Measurements from ENCODE around the gene SEC14L1. TPM values are rescaled to one million over a fixed set of nuclear protein-coding genes. Genes with fewer than 3 reads are reported as not detected.

The SEC14L1 gene
- total and polyA plus RNA-seq, 2 donors, result 13.5 to 28.7 TPM

GRCh38 chr17:77228241-77228752 lies 87.5 kb downstream of the SEC14L1 start:
- no peaks in the 10 kb centered on the region for H3K36me3 ChIP-seq (ENCODE audit: control insufficient read depth in 2 of 2, insufficient read depth in 2 of 2, low read length in 1 of 2)
- DNase-seq (ENCODE audit: low read depth in 6 of 9, low spot score in 9 of 9), result no peak
- WGBS, result 92% methylated on average over 16 of the region's 16 CpGs
- peaks cover 0 to 7% of the 10 kb centered on the region in 2 donors for H3K4me1 ChIP-seq (ENCODE audit: control insufficient read depth in 2 of 2, insufficient read depth in 2 of 2, low read length in 2 of 2)
- no peak overlapping the region for H3K4me3 ChIP-seq (ENCODE audit: low read length in 2 of 2)
- H3K27me3 ChIP-seq (ENCODE audit: control insufficient read depth in 2 of 2, insufficient read depth in 1 of 2, low read length in 1 of 2), result no peaks in the 10 kb centered on the region
- H3K9me3 ChIP-seq (ENCODE audit: control insufficient read depth in 2 of 2, insufficient read depth in 1 of 2, low read length in 1 of 2), result peaks cover 0 to 17% of the 10 kb centered on the region in 2 donors
- no peak overlapping the region for H3K27ac ChIP-seq (ENCODE audit: low read depth in 1 of 2, low read length in 1 of 2)

DNA sequence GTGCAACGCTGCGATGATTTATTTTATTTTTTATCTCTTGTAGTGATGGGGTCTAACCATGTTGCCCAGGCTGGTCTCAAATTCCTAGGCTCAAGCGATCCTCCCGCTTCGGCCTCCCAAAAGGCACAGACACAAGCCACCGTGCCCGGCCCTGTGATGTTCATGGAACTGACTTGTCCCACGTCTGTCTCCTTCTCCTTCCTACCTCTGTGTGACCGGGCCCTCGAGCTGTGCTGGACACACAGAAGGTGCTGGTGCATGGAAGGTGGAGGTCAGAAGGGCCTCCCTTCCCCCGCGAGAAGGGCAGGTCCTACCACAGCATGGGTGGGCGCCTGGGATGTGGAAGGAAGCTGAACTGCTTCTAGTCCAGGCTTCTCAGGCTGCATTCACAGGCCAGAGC lies 88.0 kb downstream of the SEC14L1 start:
- WGBS, result 97% methylated on average over 13 of the region's 13 CpGs
- Histone ChIP-seq H3K36me3 (ENCODE audit: control insufficient read depth in 2 of 2, insufficient read depth in 2 of 2, low read length in 1 of 2) (no peaks in the 10 kb centered on the region), H3K9me3 (ENCODE audit: control insufficient read depth in 2 of 2, insufficient read depth in 1 of 2, low read length in 1 of 2) (peaks cover 0 to 18% of the 10 kb centered on the region in 2 donors), H3K4me3 (ENCODE audit: low read length in 2 of 2) (no peak overlapping the region), H3K4me1 (ENCODE audit: control insufficient read depth in 2 of 2, insufficient read depth in 2 of 2, low read length in 2 of 2) (peaks cover 0 to 7% of the 10 kb centered on the region in 2 donors), H3K27ac (ENCODE audit: low read depth in 1 of 2, low read length in 1 of 2) (no peak overlapping the region), H3K27me3 (ENCODE audit: control insufficient read depth in 2 of 2, insufficient read depth in 1 of 2, low read length in 1 of 2) (no peaks in the 10 kb centered on the region)
- DNase-seq (ENCODE audit: low read depth in 6 of 9, low spot score in 9 of 9), result no peak

GRCh38 chr17:77229786-77230435 lies 89.1 kb downstream of the SEC14L1 start:
- Histone ChIP-seq H3K27ac (ENCODE audit: low read depth in 1 of 2, low read length in 1 of 2) (no peak overlapping the region), H3K9me3 (ENCODE audit: control insufficient read depth in 2 of 2, insufficient read depth in 1 of 2, low read length in 1 of 2) (peaks cover 0 to 18% of the 10 kb centered on the region in 2 donors), H3K4me3 (ENCODE audit: low read length in 2 of 2) (no peak overlapping the region), H3K4me1 (ENCODE audit: control insufficient read depth in 2 of 2, insufficient read depth in 2 of 2, low read length in 2 of 2) (peaks cover 0 to 10% of the 10 kb centered on the region in 2 donors), H3K27me3 (ENCODE audit: control insufficient read depth in 2 of 2, insufficient read depth in 1 of 2, low read length in 1 of 2) (no peaks in the 10 kb centered on the region), H3K36me3 (ENCODE audit: control insufficient read depth in 2 of 2, insufficient read depth in 2 of 2, low read length in 1 of 2) (no peaks in the 10 kb centered on the region)
- 94% methylated on average over 25 of the region's 25 CpGs for WGBS
- no peak for DNase-seq (ENCODE audit: low read depth in 6 of 9, low spot score in 9 of 9)

GRCh38 chr17:77230436-77230830 lies 89.7 kb downstream of the SEC14L1 start:
- Histone ChIP-seq H3K4me1 (ENCODE audit: control insufficient read depth in 2 of 2, insufficient read depth in 2 of 2, low read length in 2 of 2) (peaks cover 0 to 15% of the 10 kb centered on the region in 2 donors), H3K27me3 (ENCODE audit: control insufficient read depth in 2 of 2, insufficient read depth in 1 of 2, low read length in 1 of 2) (no peaks in the 10 kb centered on the region), H3K4me3 (ENCODE audit: low read length in 2 of 2) (no peak overlapping the region), H3K27ac (ENCODE audit: low read depth in 1 of 2, low read length in 1 of 2) (no peak overlapping the region), H3K9me3 (ENCODE audit: control insufficient read depth in 2 of 2, insufficient read depth in 1 of 2, low read length in 1 of 2) (peaks cover 0 to 14% of the 10 kb centered on the region in 2 donors), H3K36me3 (ENCODE audit: control insufficient read depth in 2 of 2, insufficient read depth in 2 of 2, low read length in 1 of 2) (no peaks in the 10 kb centered on the region)
- no peak for DNase-seq (ENCODE audit: low read depth in 6 of 9, low spot score in 9 of 9)
- 96% methylated on average over 6 of the region's 6 CpGs for WGBS

DNA sequence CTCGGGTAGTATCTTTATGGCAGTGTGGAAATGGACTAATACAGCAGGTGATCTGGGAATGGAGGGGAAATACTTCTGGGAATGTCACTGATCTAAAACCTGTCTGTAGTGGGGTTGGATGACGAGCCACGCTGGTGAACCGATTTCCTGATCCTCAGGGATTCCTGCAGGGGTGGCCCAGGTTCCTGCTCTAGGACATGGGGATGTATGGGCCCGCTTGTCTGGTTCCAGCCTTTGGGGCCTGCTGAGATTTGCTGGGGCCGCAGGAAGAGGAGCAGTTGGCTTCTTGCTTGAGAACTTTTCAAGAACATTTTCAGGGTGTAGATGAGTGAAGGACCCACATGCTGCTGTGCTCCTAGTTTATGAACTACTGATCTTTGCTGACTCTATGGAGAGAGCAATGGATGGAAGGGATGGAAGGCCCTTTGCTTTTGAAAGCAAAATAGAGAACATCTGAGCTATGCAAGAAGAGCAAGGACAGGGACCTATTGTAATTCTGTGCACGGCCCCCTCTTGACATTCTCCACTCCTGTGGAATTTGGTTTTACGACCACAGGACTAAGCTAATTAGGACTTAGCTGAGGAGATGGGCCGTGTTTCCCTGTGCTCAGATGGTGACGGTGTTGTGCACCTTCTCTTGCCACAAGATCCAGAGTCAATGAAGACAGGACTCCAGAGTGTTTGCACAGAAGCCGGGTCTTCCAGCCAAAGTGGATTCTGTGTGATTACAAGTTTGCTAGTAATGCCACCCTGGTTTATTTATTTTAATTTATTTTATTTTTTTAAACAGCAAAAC lies 90.5 kb downstream of the SEC14L1 start:
- Histone ChIP-seq H3K27me3 (ENCODE audit: control insufficient read depth in 2 of 2, insufficient read depth in 1 of 2, low read length in 1 of 2) (no peaks in the 10 kb centered on the region), H3K36me3 (ENCODE audit: control insufficient read depth in 2 of 2, insufficient read depth in 2 of 2, low read length in 1 of 2) (no peaks in the 10 kb centered on the region), H3K27ac (ENCODE audit: low read depth in 1 of 2, low read length in 1 of 2) (no peak overlapping the region), H3K4me3 (ENCODE audit: low read length in 2 of 2) (no peak overlapping the region), H3K4me1 (ENCODE audit: control insufficient read depth in 2 of 2, insufficient read depth in 2 of 2, low read length in 2 of 2) (peaks cover 0 to 20% of the 10 kb centered on the region in 2 donors), H3K9me3 (ENCODE audit: control insufficient read depth in 2 of 2, insufficient read depth in 1 of 2, low read length in 1 of 2) (peaks cover 0 to 8% of the 10 kb centered on the region in 2 donors)
- DNase-seq (ENCODE audit: low read depth in 6 of 9, low spot score in 9 of 9), result no peak
- 98% methylated on average over 11 of the region's 11 CpGs for WGBS

DNA sequence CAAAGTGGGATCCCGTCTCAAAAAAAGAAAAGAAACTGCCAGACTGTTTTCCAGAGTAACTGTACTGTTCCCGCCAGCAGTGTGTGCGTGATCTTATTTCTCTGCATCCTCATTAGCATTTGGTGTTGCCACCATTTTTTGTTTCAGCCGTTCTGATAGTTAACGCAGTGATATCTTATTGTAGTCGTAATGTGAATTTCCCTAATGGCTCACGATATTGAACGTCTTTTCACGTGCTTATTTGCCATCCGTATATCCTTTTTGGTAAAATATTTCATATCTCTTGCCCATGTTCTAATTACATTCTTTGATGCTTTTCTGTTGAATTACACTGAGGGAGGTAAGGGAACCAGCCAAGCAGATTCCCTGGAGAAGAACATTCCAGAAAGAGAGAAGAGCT lies 92.4 kb downstream of the SEC14L1 start:
- Histone ChIP-seq H3K4me3 (ENCODE audit: low read length in 2 of 2) (no peak overlapping the region), H3K27ac (ENCODE audit: low read depth in 1 of 2, low read length in 1 of 2) (no peak overlapping the region), H3K36me3 (ENCODE audit: control insufficient read depth in 2 of 2, insufficient read depth in 2 of 2, low read length in 1 of 2) (no peaks in the 10 kb centered on the region), H3K9me3 (ENCODE audit: control insufficient read depth in 2 of 2, insufficient read depth in 1 of 2, low read length in 1 of 2) (peaks cover 0 to 8% of the 10 kb centered on the region in 2 donors), H3K4me1 (ENCODE audit: control insufficient read depth in 2 of 2, insufficient read depth in 2 of 2, low read length in 2 of 2) (peaks cover 0 to 17% of the 10 kb centered on the region in 2 donors), H3K27me3 (ENCODE audit: control insufficient read depth in 2 of 2, insufficient read depth in 1 of 2, low read length in 1 of 2) (no peaks in the 10 kb centered on the region)
- WGBS, result 97% methylated on average over 10 of the region's 10 CpGs
- DNase-seq (ENCODE audit: low read depth in 6 of 9, low spot score in 9 of 9), result no peak

DNA sequence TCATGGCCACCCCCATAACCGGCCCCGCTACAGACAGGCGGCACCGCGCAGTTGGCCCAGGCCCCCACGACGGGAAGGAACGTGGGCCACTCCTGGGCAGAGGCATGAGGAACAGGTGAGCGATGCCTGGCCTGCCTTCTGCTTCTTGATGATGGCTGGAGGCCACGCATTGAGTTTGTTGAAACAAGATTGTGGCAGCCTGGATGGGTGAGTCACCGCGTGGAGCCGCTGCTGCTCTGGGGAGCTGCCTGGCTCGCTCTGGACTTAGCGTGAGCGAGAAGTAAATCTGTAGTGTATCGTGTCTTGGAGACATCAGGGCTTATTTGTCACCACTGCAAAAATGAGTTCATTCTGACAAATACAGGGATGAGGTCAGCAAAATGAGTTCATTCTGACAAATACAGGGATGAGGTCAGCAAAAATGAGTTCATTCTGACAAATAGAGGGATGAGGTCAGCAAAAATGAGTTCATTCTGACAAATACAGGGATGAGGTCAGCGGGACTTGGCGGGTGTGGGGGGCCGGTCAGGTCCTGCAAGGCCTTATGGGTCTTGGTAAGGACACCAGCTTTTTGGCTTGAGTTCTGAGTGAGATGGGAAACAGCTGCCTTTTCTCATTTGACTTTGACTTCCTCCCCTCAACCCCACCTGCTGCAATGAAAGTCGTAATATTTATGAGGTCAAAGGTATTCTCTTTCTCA lies 93.0 kb downstream of the SEC14L1 start:
- 84% methylated on average over 21 of the region's 21 CpGs for WGBS
- Histone ChIP-seq H3K9me3 (ENCODE audit: control insufficient read depth in 2 of 2, insufficient read depth in 1 of 2, low read length in 1 of 2) (peaks cover 0 to 8% of the 10 kb centered on the region in 2 donors), H3K4me3 (ENCODE audit: low read length in 2 of 2) (no peak overlapping the region), H3K27ac (ENCODE audit: low read depth in 1 of 2, low read length in 1 of 2) (no peak overlapping the region), H3K4me1 (ENCODE audit: control insufficient read depth in 2 of 2, insufficient read depth in 2 of 2, low read length in 2 of 2) (peaks cover 0 to 12% of the 10 kb centered on the region in 2 donors), H3K36me3 (ENCODE audit: control insufficient read depth in 2 of 2, insufficient read depth in 2 of 2, low read length in 1 of 2) (no peaks in the 10 kb centered on the region), H3K27me3 (ENCODE audit: control insufficient read depth in 2 of 2, insufficient read depth in 1 of 2, low read length in 1 of 2) (no peaks in the 10 kb centered on the region)
- no peak for DNase-seq (ENCODE audit: low read depth in 6 of 9, low spot score in 9 of 9)

DNA sequence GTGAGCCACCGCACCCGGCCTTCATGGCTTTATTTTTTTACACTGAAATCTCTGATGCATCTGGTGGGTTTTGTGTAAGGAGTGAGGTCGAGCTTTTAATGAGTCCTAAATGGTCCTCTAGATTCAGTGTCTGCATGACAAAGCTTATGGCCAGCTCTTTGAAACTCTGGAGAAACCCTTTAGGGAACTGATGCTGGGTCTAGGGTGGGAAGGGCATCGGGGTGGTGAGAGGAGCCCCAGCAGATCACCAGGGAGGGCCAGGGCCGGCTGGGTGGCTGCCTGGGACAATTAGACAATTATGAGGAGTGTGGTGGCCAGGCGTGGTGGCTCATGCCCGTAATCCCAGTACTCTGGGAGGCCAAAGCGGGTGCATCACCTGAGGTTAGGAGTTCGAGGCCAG lies 93.9 kb downstream of the SEC14L1 start:
- no peak for DNase-seq (ENCODE audit: low read depth in 6 of 9, low spot score in 9 of 9)
- H3K27ac ChIP-seq (ENCODE audit: low read depth in 1 of 2, low read length in 1 of 2), result no peak overlapping the region
- 95% methylated on average over 9 of the region's 9 CpGs for WGBS
- no peaks in the 10 kb centered on the region for H3K27me3 ChIP-seq (ENCODE audit: control insufficient read depth in 2 of 2, insufficient read depth in 1 of 2, low read length in 1 of 2)
- H3K4me1 ChIP-seq (ENCODE audit: control insufficient read depth in 2 of 2, insufficient read depth in 2 of 2, low read length in 2 of 2), result peaks cover 0 to 12% of the 10 kb centered on the region in 2 donors
- H3K4me3 ChIP-seq (ENCODE audit: low read length in 2 of 2), result no peak overlapping the region
- H3K9me3 ChIP-seq (ENCODE audit: control insufficient read depth in 2 of 2, insufficient read depth in 1 of 2, low read length in 1 of 2), result peaks cover 0 to 8% of the 10 kb centered on the region in 2 donors
- no peaks in the 10 kb centered on the region for H3K36me3 ChIP-seq (ENCODE audit: control insufficient read depth in 2 of 2, insufficient read depth in 2 of 2, low read length in 1 of 2)

Data from thymus (tissue), 11 donors.